Adrenal gland (tissue), 12 donors: Measurements from ENCODE around the gene SBK3. TPM values are rescaled to one million over a fixed set of nuclear protein-coding genes. Genes with fewer than 3 reads are reported as not detected.

Source experiments
- DNase-seq, 7 donors: peaks; one replicate each; pipeline ENCODE4 v3.0.0-alpha.2; 2019 to 2020
- H3K27ac ChIP-seq, 5 donors: fragments of 200-600 bp; sonication (generic) in 4 of 5; 1 replicate in 3 of 5; 2 replicates in 2 of 5; pipeline versions ENCODE4 v1.5.1 to v1.8.0; 2016 to 2020; ENCODE audit warnings: mild to moderate bottlenecking in 1 of 5
- H3K27me3 ChIP-seq: fragments of 200-600 bp; 2 replicates; pipeline ENCODE4 v1.8.0; 2021
- H3K36me3 ChIP-seq, 2 donors: fragments of 200-600 bp; replicated peaks in 1 of 2; 1 replicate in 1 of 2; 2 replicates in 1 of 2; pipeline versions ENCODE4 v1.5.1 to v1.8.0; 2018 to 2022
- H3K4me1 ChIP-seq, 2 donors: fragments of 200-600 bp; replicated peaks in 1 of 2; 1 replicate in 1 of 2; 2 replicates in 1 of 2; pipeline versions ENCODE4 v1.5.1 to v1.8.0; 2018 to 2021
- H3K4me3 ChIP-seq, 4 donors: fragments of 200-600 bp; sonication (generic) in 3 of 4; one replicate each; pipeline ENCODE4 v1.5.1; 2016 to 2018
- H3K9me3 ChIP-seq, 3 donors: fragments of 200-600 bp; sonication (generic) in 1 of 3; replicated peaks in 1 of 3; 1 replicate in 2 of 3; 2 replicates in 1 of 3; pipeline versions ENCODE4 v1.5.1 to v1.8.0; 2016 to 2021
- POLR2A ChIP-seq, 2 donors: fragments of 450-650 bp; IDR thresholded peaks; one replicate each; pipeline ENCODE4 v1.6.1; 2017; ENCODE audit warnings: antibody characterized with exemption in 2 of 2, mild to moderate bottlenecking in 2 of 2, moderate library complexity in 1 of 2
- WGBS, 4 donors: extraction: QIAGEN DNeasy Blood & Tissue Kit in 2 of 4; methylation state at CpG; one replicate each; pipeline versions ENCODE4 v1.1.5 to v1.1.7; 2013 to 2017; 5-methylcytosine and 5-hydroxymethylcytosine counted together
- intact Hi-C, 2 donors: fragments of 100-400 bp; cut with DNase I; formaldehyde crosslinking; loops; one replicate each; pipeline versions ENCODE4 v1.14.1 to v1.15.0; 2022 to 2023
- polyA plus RNA-seq, 3 donors: library from polyadenylated mRNA; stranded (reverse); fragments of 200-250 nt in 2 of 3; fragments of 350-450 nt in 1 of 3; fragmentation: Illumina TruSeq in 1 of 3; extraction: RNeasy Lipid Tissue Mini Kit (QIAGEN cat#74804) in 1 of 3; gene quantifications; one replicate each; pipeline ENCODE4 v1.2.3, GENCODE V29; 2013 to 2014
- total RNA-seq, 9 donors: library from RNA; depleted of rRNA in 4 of 9; stranded (reverse); fragments of >200 nt in 4 of 9; fragments of 120-200 nt in 1 of 9; fragmentation: NEBNext Ultra II Directional in 1 of 9; extraction: Animal tissue kit (Norgen Biotek cat#: 25700) in 1 of 9; gene quantifications; one replicate each; pipeline versions ENCODE4 v1.1.0 to v1.2.4, GENCODE V29; 2013 to 2023
- TF ChIP-seq, protein P1 (sequence below), 6 experiments: fragments of 450-650 bp in 4 of 6; fragments of 200-600 bp in 2 of 6; sonication (generic) in 1 of 6; IDR thresholded peaks; 1 replicate in 5 of 6; 2 replicates in 1 of 6; pipeline versions ENCODE4 v1.5.1 to v1.8.0; 2016 to 2021; ENCODE audit warnings: antibody characterized with exemption in 6 of 6, mild to moderate bottlenecking in 2 of 6, moderate library complexity in 1 of 6
- donor health status: healthy with polysubstance abuse.
- donor health status: Bipolar disorder and iron deficiency.
- donor health status: DM: yes; HTN: yes; CAD: no.
- donor health status: DM: no; HTN: no; CAD: no.
- donor health status: DM: no; HTN: no; CAD: no.
- donor health status: DM: yes; HTN: yes; CAD: no.

Gene SBK3
- total and polyA plus RNA-seq, 12 donors: 0.10 to 0.68 (median 0.18) TPM; not detected in 9

DNA sequence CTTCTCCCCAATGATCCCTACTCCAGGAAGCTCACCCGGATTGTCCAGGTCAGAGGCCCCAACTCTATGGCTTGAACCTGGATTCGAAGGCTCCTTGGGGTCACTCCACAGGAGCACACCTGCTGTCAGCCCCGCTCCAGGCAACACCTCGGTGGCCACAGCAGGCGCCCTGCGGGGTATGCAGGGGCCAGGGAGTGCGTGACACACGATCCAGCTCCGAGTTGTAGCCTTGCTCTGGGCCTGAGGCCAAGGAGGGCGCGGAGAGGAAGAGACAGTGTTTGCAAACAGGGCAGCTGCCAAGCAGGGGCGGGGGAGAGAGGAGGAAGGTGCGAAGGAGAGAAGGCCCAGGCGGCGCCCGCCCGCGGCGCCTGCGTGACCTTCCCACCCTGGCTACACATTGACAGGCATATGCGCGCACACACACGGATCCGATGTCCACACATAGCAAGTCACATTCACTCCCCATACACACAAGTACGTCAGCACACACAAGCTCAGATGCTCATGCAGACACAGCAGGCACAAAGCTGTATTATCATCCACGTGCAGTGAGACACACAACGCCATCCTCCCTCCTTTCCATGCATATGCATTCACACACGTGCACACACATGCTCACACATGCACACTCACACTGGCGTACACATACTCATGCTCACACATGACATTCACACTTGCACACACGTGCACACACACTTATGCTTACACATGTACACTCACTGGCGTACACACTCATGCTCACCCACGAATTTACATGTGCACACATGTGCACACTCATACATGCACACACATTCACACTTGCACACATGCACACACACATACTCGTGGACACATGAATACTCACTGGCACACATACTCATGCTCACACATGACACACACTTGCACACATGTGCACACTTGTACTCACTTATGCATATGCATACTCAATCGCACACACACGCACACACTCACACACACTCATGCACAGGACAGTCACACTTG lies 18.8 kb downstream of the SBK3 start:
- WGBS, 4 donors: 24 to 47% (median 26%) methylated on average over 22 to 35 of the region's 35 CpGs
- DNase-seq: peak in 6 of 7 donors; percentile 40 to 61 (median 46)

GRCh38 chr19:55525289-55526101 lies 19.8 kb downstream of the SBK3 start:
- Histone ChIP-seq H3K4me3 (no peak overlapping the region), H3K27ac (no peak overlapping the region), H3K36me3 (no peaks in the 10 kb centered on the region), H3K4me1 (no peaks in the 10 kb centered on the region), H3K27me3 (peaks cover 6% of the 10 kb centered on the region), H3K9me3 (no peaks in the 10 kb centered on the region)
- intact Hi-C loops: no loop called here
- 35 to 49% (median 40%) methylated on average over 15 to 29 of the region's 29 CpGs for WGBS, 4 donors
- no peak for TF ChIP-seq POLR2A (IDR thresholded peaks at IDR 0.05)
- TF ChIP-seq, protein P1, sequence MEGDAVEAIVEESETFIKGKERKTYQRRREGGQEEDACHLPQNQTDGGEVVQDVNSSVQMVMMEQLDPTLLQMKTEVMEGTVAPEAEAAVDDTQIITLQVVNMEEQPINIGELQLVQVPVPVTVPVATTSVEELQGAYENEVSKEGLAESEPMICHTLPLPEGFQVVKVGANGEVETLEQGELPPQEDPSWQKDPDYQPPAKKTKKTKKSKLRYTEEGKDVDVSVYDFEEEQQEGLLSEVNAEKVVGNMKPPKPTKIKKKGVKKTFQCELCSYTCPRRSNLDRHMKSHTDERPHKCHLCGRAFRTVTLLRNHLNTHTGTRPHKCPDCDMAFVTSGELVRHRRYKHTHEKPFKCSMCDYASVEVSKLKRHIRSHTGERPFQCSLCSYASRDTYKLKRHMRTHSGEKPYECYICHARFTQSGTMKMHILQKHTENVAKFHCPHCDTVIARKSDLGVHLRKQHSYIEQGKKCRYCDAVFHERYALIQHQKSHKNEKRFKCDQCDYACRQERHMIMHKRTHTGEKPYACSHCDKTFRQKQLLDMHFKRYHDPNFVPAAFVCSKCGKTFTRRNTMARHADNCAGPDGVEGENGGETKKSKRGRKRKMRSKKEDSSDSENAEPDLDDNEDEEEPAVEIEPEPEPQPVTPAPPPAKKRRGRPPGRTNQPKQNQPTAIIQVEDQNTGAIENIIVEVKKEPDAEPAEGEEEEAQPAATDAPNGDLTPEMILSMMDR (IDR thresholded peaks at IDR 0.05): no peak
- no peak for DNase-seq

More for the DNA sequence above, 18.8 kb downstream of the SBK3 start:
- Histone ChIP-seq H3K36me3 (no peaks in the 10 kb centered on the region), H3K4me3 (no peak overlapping the region), H3K27ac (no peak overlapping the region), H3K4me1 (no peaks in the 10 kb centered on the region), H3K9me3 (no peaks in the 10 kb centered on the region), H3K27me3 (peaks cover 6% of the 10 kb centered on the region)
- TF ChIP-seq POLR2A (IDR thresholded peaks at IDR 0.05): no peak
- TF ChIP-seq, protein P1 (IDR thresholded peaks at IDR 0.05): no peak
- intact Hi-C loops: no loop called here

- WGBS, 4 donors: 63 to 77% (median 76%) methylated on average over 10 to 14 of the region's 14 CpGs
- Histone ChIP-seq H3K27me3 (no peaks in the 10 kb centered on the region), H3K4me1 (no peaks in the 10 kb centered on the region), H3K27ac (no peak overlapping the region), H3K9me3 (no peaks in the 10 kb centered on the region), H3K4me3 (no peak overlapping the region), H3K36me3 (no peaks in the 10 kb centered on the region)
- intact Hi-C loops: no loop called here
- DNase-seq: no peak
- TF ChIP-seq POLR2A (IDR thresholded peaks at IDR 0.05): no peak
- TF ChIP-seq, protein P1 (IDR thresholded peaks at IDR 0.05): no peak
These were observed 24.6 kb downstream of the SBK3 start for GRCh38 chr19:55520691-55521292.
